ENCODE data around the gene ZNF319. TPM values are rescaled to one million over a fixed set of nuclear protein-coding genes. Genes with fewer than 3 reads are reported as not detected.

Gene ZNF319
- total RNA-seq, 4 donors from 2014 or later = 4.1 to 12.2 (median 5.1) TPM

GRCh38 chr16:57977418-57978069 is 22.9 kb downstream of the ZNF319 start:
- TF ChIP-seq CTCF (IDR thresholded peaks at IDR 0.05; ENCODE audit: low read depth) = no peak

GRCh38 chr16:57976331-57976796 is 24.1 kb downstream of the ZNF319 start:
- TF ChIP-seq CTCF (IDR thresholded peaks at IDR 0.05; ENCODE audit: low read depth) = no peak

- TF ChIP-seq CTCF (IDR thresholded peaks at IDR 0.05; ENCODE audit: low read depth) = no peak
Observed at GRCh38 chr16:57972306-57972705, 28.2 kb downstream of the ZNF319 start.

- TF ChIP-seq CTCF (IDR thresholded peaks at IDR 0.05; ENCODE audit: low read depth) = no peak
Observed at GRCh38 chr16:57971848-57972247, 28.6 kb downstream of the ZNF319 start.

GRCh38 chr16:57970970-57971369 is 29.5 kb downstream of the ZNF319 start, which contains the start of gene CNGB1:
TSS of gene CNGB1 (minus strand) at chr16:57971128. CDS start at chr16:57967286, 3,842 bp downstream.
- no peak for TF ChIP-seq CTCF (IDR thresholded peaks at IDR 0.05; ENCODE audit: low read depth)

GRCh38 chr16:57970319-57970718 is 30.2 kb downstream of the ZNF319 start:
- no peak for TF ChIP-seq CTCF (IDR thresholded peaks at IDR 0.05; ENCODE audit: low read depth)

- TF ChIP-seq CTCF (IDR thresholded peaks at IDR 0.05; ENCODE audit: low read depth) = no peak
Observed at GRCh38 chr16:57969451-57970123, 30.9 kb downstream of the ZNF319 start.

Measured in subcutaneous adipose tissue (tissue), 4 donors.